ENCODE results near the gene ERF. TPM values are rescaled to one million over a fixed set of nuclear protein-coding genes. Genes with fewer than 3 reads are reported as not detected.

The ERF gene
- total RNA-seq, 1 experiment from 2014 or later = 17.0 TPM

- intact Hi-C loops (cut with micrococcal nuclease) = no loop called here
- ChIA-PET CTCF (no interaction called here), POLR2A (ENCODE audit: unreplicated experiment) (no interaction called here)
- TF ChIP-seq EZH2 (IDR thresholded peaks at IDR 0.05; ENCODE audit: low read length, unreplicated experiment) (no peak), EZH2phosphoT487 (IDR thresholded peaks at IDR 0.05; ENCODE audit: borderline replicate concordance, low read length) (no peak), CTCF (conservative IDR thresholded peaks at IDR 0.05; ENCODE audit: low read depth, low read length) (no peak)
- H3K4me1 ChIP-seq (ENCODE audit: insufficient read depth, low read length) = no peaks in the 10 kb centered on the region
- no peaks in the 10 kb centered on the region for H3K36me3 ChIP-seq (ENCODE audit: low read depth, low read length)
- H3K27ac ChIP-seq (ENCODE audit: low read length) = no peak overlapping the region
- no TSS peak for BruUV-seq (replicated peaks)
- H3K9me3 ChIP-seq (ENCODE audit: low read length) = no peaks in the 10 kb centered on the region
- no peaks in the 10 kb centered on the region for H3K9me2 ChIP-seq (replicated peaks; ENCODE audit: low read length)
- no peaks in the 10 kb centered on the region for H4K20me1 ChIP-seq (ENCODE audit: low read length)
- no peak for ATAC-seq
- no peaks in the 10 kb centered on the region for H3K79me2 ChIP-seq (ENCODE audit: low read length)
- no peak overlapping the region for H3K4me2 ChIP-seq (ENCODE audit: low read length)
- no peak overlapping the region for H3K9ac ChIP-seq (ENCODE audit: low read length)
- no peak for DNase-seq
- H3K27me3 ChIP-seq (ENCODE audit: low read length) = no peaks in the 10 kb centered on the region
- no peaks in the 10 kb centered on the region for H3F3A ChIP-seq (ENCODE audit: low read length, unreplicated experiment)
- no peak overlapping the region for H2AFZ ChIP-seq (ENCODE audit: low read length)
- no peak overlapping the region for H3K4me3 ChIP-seq (ENCODE audit: low read length)
Observed at GRCh38 chr19:42292042-42292960, 37.4 kb upstream of the ERF start.

- TF ChIP-seq EZH2phosphoT487 (IDR thresholded peaks at IDR 0.05; ENCODE audit: borderline replicate concordance, low read length) = no peak
- TF ChIP-seq EZH2 (IDR thresholded peaks at IDR 0.05; ENCODE audit: low read length, unreplicated experiment) = no peak
- TF ChIP-seq CTCF (conservative IDR thresholded peaks at IDR 0.05; ENCODE audit: low read depth, low read length) = no peak
- Histone ChIP-seq H3K9ac (ENCODE audit: low read length) (no peak overlapping the region), H3F3A (ENCODE audit: low read length, unreplicated experiment) (no peaks in the 10 kb centered on the region), H4K20me1 (ENCODE audit: low read length) (no peaks in the 10 kb centered on the region), H3K9me3 (ENCODE audit: low read length) (no peaks in the 10 kb centered on the region), H3K79me2 (ENCODE audit: low read length) (no peaks in the 10 kb centered on the region), H3K27ac (ENCODE audit: low read length) (no peak overlapping the region), H3K4me2 (ENCODE audit: low read length) (no peak overlapping the region), H3K9me2 (replicated peaks; ENCODE audit: low read length) (no peaks in the 10 kb centered on the region), H3K36me3 (ENCODE audit: low read depth, low read length) (no peaks in the 10 kb centered on the region), H3K27me3 (ENCODE audit: low read length) (no peaks in the 10 kb centered on the region), H3K4me3 (ENCODE audit: low read length) (no peak overlapping the region), H3K4me1 (ENCODE audit: insufficient read depth, low read length) (no peaks in the 10 kb centered on the region), H2AFZ (ENCODE audit: low read length) (no peak overlapping the region)
- no TSS peak for BruUV-seq (replicated peaks)
- POLR2A ChIA-PET (ENCODE audit: unreplicated experiment) = no interaction called here
- no peak for ATAC-seq
- no peak for DNase-seq
- intact Hi-C loops (cut with micrococcal nuclease) = no loop called here
- CTCF ChIA-PET = no interaction called here
Observed at GRCh38 chr19:42291435-42291810, 36.5 kb upstream of the ERF start.

All from PC-3 (cell line).